ENCODE measurements around the gene TMX3.

DNA sequence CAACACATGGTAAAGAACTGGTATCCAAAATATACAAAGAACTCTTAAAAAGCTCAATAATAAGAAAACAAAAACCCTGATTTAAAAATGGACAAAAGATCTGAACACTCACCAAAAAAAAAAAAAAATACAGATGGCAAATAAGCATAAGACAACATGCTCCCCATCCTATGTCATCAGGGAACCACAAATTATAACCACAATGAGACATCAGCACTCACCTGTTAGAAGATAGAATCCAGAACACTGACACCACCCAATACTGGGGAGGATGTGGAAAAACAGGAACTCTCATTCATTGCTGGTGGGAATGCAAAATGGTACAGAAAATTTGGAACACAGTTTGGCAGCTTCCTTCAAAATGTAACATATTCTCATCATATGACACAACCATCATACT lies 66.7 kb downstream of the TMX3 start:
- TF ChIP-seq, protein P1, sequence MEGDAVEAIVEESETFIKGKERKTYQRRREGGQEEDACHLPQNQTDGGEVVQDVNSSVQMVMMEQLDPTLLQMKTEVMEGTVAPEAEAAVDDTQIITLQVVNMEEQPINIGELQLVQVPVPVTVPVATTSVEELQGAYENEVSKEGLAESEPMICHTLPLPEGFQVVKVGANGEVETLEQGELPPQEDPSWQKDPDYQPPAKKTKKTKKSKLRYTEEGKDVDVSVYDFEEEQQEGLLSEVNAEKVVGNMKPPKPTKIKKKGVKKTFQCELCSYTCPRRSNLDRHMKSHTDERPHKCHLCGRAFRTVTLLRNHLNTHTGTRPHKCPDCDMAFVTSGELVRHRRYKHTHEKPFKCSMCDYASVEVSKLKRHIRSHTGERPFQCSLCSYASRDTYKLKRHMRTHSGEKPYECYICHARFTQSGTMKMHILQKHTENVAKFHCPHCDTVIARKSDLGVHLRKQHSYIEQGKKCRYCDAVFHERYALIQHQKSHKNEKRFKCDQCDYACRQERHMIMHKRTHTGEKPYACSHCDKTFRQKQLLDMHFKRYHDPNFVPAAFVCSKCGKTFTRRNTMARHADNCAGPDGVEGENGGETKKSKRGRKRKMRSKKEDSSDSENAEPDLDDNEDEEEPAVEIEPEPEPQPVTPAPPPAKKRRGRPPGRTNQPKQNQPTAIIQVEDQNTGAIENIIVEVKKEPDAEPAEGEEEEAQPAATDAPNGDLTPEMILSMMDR (IDR thresholded peaks at IDR 0.05), result no peak
- no peak for TF ChIP-seq EZH2phosphoT487 (IDR thresholded peaks at IDR 0.05)
- TF ChIP-seq EZH2 (IDR thresholded peaks at IDR 0.05), result no peak

Data from neural progenitor cell (in vitro differentiated cells).